GM06990 (cell line): ENCODE data around the gene CRK.

Source experiments
- DNase-seq: peaks from one replicate; pipeline ENCODE4 v3.0.0-alpha.2; 2011; ENCODE audit not compliant: insufficient read length; ENCODE audit errors: extremely low read depth
- H3K27me3 ChIP-seq: replicated peaks from 2 replicates; pipeline ENCODE4 v1.6.0; 2011; ENCODE audit warnings: low read length; ENCODE audit not compliant: control insufficient read depth, insufficient read depth
- H3K36me3 ChIP-seq: 2 replicates; pipeline ENCODE4 v1.5.1; 2011; ENCODE audit warnings: low read length; ENCODE audit not compliant: control insufficient read depth, insufficient read depth
- H3K4me3 ChIP-seq: replicated peaks from 2 replicates; pipeline ENCODE4 v1.5.1; 2011; ENCODE audit warnings: low read depth, mild to moderate bottlenecking, control low read depth, low read length
- CTCF ChIP-seq: IDR thresholded peaks from 2 replicates; pipeline ENCODE4 v1.5.1; 2011; ENCODE audit warnings: low read length, control low read depth, mild to moderate bottlenecking, inconsistent platforms; ENCODE audit not compliant: insufficient read depth, poor library complexity, severe bottlenecking

CRK gene

DNA sequence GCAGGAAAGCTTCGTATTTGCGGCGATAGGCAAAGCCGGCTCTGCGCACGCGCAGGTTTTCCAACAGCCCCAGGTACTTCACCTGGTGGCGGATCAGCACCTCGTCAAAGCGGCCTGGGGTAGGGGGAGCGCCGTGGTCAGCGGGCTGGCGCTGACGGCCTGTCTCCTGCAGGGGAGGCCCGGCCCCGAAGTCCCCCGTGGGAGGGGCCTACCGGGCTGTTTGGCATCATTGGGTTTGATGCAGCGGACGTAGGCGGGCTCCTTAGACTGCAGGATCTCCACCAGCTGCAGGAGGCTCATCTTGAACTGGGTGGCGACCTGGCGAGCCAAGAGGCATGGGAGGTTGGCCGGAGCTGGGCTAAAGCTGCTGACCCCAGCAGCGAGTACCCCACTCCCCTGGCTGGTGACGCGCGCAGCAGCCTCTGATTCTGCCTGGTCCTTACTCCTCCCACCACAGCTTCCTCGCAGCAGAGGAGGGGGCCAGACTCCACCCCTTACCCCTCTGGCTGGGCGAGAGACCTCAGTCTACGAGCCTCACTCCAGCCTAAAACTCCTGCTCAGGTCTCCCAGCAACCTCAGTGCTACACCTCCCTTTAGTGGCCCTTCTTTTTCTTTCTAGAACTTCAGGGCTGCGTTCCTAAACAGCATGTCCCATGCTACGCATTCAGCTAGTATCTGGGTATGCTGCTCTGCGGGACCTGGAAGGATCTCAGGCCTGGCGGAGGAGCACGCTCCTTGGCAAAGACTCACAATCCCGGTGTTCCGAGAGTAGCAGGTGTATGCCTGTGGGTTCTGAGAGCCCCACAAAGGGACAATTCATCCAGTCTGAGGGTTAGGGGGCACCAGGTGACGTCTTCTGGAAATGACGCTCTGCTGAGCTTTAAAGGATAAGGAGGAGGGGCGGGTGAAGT lies 16.1 kb upstream of the CRK start:
- TF ChIP-seq CTCF = no peak
- H3K36me3 ChIP-seq = peaks cover 35% of the 10 kb centered on the region
- DNase-seq = no peak
- H3K4me3 ChIP-seq = no peak overlapping the region
- H3K27me3 ChIP-seq = no peaks in the 10 kb centered on the region

GRCh38 chr17:1471490-1471889 lies 15.5 kb upstream of the CRK start:
- no peak for DNase-seq
- H3K27me3 ChIP-seq = no peaks in the 10 kb centered on the region
- no peak overlapping the region for H3K4me3 ChIP-seq
- H3K36me3 ChIP-seq = peaks cover 36% of the 10 kb centered on the region
- no peak for TF ChIP-seq CTCF

GRCh38 chr17:1470755-1471462 lies 14.9 kb upstream of the CRK start:
- Histone ChIP-seq H3K27me3 (no peaks in the 10 kb centered on the region), H3K36me3 (peaks cover 36% of the 10 kb centered on the region), H3K4me3 (no peak overlapping the region)
- no peak for TF ChIP-seq CTCF
- no peak for DNase-seq

GRCh38 chr17:1470071-1470754 lies 14.2 kb upstream of the CRK start:
- no peak for DNase-seq
- no peaks in the 10 kb centered on the region for H3K27me3 ChIP-seq
- H3K4me3 ChIP-seq = no peak overlapping the region
- TF ChIP-seq CTCF = no peak
- H3K36me3 ChIP-seq = peaks cover 34% of the 10 kb centered on the region

GRCh38 chr17:1469231-1469852 lies 13.3 kb upstream of the CRK start:
- Histone ChIP-seq H3K4me3 (no peak overlapping the region), H3K27me3 (no peaks in the 10 kb centered on the region), H3K36me3 (peaks cover 35% of the 10 kb centered on the region)
- no peak for DNase-seq
- TF ChIP-seq CTCF = no peak
